ENCODE data around the gene LRRC4B.

GRCh38 chr19:50547385-50548190 lies 20.6 kb downstream of the LRRC4B start:
- TF ChIP-seq, protein P1, sequence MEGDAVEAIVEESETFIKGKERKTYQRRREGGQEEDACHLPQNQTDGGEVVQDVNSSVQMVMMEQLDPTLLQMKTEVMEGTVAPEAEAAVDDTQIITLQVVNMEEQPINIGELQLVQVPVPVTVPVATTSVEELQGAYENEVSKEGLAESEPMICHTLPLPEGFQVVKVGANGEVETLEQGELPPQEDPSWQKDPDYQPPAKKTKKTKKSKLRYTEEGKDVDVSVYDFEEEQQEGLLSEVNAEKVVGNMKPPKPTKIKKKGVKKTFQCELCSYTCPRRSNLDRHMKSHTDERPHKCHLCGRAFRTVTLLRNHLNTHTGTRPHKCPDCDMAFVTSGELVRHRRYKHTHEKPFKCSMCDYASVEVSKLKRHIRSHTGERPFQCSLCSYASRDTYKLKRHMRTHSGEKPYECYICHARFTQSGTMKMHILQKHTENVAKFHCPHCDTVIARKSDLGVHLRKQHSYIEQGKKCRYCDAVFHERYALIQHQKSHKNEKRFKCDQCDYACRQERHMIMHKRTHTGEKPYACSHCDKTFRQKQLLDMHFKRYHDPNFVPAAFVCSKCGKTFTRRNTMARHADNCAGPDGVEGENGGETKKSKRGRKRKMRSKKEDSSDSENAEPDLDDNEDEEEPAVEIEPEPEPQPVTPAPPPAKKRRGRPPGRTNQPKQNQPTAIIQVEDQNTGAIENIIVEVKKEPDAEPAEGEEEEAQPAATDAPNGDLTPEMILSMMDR (IDR thresholded peaks at IDR 0.05): no peak
- TF ChIP-seq EP300 (IDR thresholded peaks at IDR 0.05): no peak
- no peak for TF ChIP-seq POLR2AphosphoS5 (IDR thresholded peaks at IDR 0.05)
- no peak for TF ChIP-seq POLR2A (IDR thresholded peaks at IDR 0.05)
